HuH-7 (cell line): ENCODE data around the gene ZC3H4.
"Not testable (repeated sequence)": the region's sequence is repeated elsewhere in the genome, so short reads cannot be mapped to it uniquely, and the experiment has no call there.

Source experiments
- DNase-seq: peaks from one replicate; pipeline ENCODE4 v3.0.0; 2011; ENCODE audit warnings: low spot score

Gene ZC3H4

GRCh38 chr19:47084879-47085439 is 28.6 kb downstream of the ZC3H4 start:
- no peak for DNase-seq

DNA sequence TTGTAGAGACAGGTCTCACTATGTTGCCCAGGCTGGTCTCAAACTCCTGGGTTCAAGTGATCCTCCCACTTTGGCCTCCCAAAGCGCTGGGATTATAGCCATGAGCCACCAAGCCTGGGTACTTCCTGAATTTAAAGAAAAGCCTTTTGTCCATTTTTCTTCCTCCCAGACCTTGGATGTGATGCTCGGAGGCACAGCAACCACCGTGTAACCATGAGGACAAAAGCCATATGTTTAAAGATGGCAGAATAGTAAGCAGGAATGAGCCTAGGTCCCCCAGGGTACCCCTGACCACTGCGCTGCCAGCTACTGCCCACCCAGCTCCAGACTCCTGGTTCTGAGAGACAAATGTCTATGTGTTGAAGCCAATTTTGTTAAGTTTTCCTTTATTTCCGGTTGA is 31.1 kb downstream of the ZC3H4 start:
- no peak for DNase-seq

DNA sequence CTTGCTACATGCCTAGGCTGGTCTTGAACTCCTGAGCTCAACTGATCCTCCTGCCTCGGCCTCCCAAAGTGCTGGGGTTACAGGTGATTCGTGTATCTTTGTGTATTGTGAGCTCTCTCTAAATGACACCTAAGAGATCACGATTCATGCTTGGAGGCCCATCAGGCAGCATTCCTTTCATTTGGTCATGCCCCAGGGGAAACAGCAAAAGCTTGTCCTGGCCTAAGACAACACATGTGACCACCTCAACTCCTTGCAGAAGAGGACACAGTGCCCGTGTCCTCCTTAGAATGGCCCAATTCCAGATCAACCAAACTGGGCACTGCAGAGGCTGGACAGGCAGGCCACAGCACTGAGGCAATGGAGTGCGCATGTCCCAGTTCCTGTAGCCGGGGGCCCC is 32.5 kb downstream of the ZC3H4 start:
- no peak for DNase-seq

DNA sequence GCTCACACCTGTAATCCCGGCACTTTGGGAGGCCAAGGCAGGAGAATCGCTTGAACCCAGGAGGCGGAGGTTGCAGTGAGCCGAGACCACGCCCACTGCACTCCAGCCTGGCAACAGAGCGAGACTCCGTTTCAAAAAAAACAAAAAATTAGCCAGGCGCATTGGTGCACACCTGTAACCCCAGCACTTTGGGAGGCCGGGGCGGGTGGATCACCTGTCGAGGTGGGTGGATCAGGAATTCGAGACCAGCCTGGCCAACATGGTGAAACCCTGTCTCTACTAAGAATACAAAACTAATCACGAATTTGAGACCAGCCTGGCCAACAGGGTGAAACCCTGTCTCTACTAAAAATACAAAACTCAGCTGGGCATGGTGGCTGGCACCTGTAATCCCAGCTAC is 35.2 kb downstream of the ZC3H4 start:
- DNase-seq = not testable (repeated sequence)

DNA sequence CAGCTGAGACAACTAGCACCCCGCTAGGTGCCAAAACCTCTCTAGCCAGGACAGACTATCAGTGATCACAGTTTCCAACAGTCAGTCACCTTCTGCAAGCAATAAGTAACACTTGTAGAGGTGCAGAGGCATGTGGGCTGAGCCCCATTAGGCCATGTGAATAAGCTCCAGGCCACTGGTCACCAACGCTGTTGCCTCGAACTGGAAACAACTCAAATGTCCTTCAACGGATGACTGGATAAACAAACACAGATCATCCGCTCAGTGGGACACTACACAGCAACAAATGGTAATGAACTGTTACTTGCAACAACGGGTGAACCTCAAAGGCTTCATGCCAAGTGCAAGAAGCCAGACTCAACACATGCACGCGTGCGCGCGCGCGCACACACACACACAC is 37.6 kb downstream of the ZC3H4 start:
- no peak for DNase-seq

DNA sequence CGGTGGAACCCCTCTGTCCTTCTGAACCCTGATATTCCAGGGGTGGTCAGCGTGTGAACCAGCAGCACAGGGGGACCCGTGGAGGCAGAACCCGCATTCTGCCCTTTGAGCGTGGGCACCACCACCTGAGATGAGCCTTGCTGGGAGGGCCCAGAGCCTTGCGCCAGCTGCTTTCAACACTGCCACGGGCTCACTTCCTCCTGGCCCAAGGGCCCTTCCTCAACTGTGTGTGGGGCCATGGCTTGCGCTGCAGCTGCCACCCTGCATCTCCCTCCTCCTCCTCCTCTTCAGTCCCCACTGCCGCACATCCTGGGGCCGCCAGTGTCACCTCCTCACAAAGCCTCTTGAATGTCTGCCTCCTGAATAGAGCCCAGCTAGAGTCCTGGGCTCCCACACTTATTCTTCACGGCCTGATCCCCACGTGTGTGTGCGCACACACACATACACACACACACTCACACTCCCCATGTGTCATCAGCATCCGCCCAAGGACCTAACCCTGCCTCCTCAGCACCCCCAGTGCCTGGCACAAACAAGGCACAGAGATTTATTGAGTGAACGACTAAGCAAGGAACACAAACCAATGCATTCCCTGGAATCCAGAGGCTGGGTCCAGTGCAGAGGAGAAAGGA is 38.3 kb downstream of the ZC3H4 start:
- DNase-seq = no peak

DNA sequence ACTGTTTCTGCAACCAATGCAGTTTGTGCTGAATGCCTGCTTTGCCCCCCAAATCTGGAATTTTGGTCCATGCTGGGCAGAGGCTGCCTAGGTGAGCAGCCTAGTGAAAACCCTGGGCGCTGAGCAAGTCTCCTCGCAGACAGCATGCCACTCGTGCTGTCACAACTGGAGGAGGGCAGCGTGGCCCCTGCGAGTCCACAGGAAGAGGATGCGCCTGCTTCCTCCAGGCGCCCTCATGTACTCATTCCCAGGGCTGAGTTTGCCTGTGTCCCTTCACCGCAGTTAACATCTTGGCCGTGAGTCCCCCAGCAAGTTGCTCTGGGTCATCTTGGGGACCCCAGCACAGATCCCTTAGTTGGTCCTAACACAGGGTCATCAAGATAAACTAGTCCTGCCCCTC is 39.0 kb downstream of the ZC3H4 start:
- DNase-seq = no peak

- DNase-seq = no peak
Measured at GRCh38 chr19:47073574-47073973, 40.0 kb downstream of the ZC3H4 start.

- no peak for DNase-seq
Measured at GRCh38 chr19:47072323-47072722, 41.3 kb downstream of the ZC3H4 start.

DNA sequence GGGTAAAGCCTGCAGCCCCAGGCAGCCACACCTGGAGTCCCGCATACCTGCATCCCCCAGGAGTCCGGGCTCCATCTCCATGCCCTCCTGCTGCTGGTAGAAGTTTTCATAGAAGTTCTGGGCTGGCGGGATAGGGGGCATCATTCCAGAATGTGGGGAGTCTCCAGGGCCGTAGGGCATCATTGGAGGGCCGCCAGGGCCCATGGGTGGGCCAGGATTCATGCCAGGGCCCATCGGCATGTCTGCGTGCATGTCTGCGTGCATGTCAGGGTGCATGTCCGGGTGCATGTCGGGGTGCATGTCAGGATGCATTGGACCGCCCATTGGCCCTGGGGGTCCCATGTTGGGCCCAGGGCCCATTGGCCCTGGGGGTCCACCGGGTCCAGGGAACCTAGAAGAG is 41.8 kb downstream of the ZC3H4 start:
- DNase-seq = no peak

- no peak for DNase-seq
Measured at GRCh38 chr19:47070756-47071155, 42.8 kb downstream of the ZC3H4 start.

- DNase-seq = no peak
Measured at GRCh38 chr19:47069795-47070194, 43.8 kb downstream of the ZC3H4 start.

DNA sequence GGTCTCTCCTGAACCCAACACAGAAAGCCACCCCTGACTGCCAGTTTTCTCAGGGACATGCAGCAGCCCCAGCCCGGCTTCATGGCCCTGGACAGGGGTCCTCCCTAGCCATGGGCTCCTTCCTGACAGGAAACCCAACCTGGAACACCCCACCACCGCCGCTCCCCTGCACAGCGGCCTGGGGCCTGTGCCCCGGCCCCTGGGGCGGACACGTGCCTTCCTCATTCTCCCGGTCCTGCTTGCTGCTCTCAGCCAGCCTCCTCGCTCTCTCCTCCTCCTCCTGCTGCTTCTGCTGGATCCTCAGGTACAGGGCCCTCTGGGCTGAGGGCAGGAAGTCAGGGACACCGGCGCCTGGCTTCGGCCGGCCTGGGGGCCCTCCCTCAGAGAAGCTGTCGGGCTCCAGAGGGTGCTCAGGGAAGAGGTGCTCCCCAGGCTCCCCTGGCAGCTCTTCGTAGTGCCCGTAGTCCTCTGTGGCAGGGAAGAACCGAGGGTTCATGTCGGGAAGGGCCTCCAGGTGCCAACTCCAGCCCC is 44.6 kb downstream of the ZC3H4 start:
- DNase-seq = no peak

- no peak for DNase-seq
Measured at GRCh38 chr19:47068246-47068645, 45.3 kb downstream of the ZC3H4 start.

- no peak for DNase-seq
Measured at GRCh38 chr19:47067215-47067847, 46.2 kb downstream of the ZC3H4 start.

- no peak for DNase-seq
Measured at GRCh38 chr19:47066376-47067214, 47.0 kb downstream of the ZC3H4 start.

- no peak for DNase-seq
Measured at GRCh38 chr19:47065242-47065641, 48.3 kb downstream of the ZC3H4 start.

DNA sequence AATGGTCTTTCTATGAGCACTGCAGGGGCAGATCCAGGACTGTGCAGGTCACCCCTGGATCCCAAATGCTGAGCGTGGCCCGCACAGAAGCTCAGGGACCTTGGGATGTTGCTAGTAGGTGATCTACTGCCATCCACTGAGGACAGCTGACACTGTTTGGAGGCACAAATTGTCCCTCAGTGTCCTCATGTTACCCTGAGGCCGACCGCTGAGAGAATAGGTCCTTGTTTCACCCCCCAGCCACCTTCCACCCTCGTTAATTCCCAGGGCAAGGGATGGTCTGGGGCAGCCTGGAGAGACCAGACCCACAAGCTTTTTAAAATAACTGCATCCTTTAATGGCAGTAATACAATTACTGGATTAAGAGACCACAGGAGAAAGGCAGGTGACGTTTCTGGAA is 49.7 kb downstream of the ZC3H4 start:
- DNase-seq = no peak

DNA sequence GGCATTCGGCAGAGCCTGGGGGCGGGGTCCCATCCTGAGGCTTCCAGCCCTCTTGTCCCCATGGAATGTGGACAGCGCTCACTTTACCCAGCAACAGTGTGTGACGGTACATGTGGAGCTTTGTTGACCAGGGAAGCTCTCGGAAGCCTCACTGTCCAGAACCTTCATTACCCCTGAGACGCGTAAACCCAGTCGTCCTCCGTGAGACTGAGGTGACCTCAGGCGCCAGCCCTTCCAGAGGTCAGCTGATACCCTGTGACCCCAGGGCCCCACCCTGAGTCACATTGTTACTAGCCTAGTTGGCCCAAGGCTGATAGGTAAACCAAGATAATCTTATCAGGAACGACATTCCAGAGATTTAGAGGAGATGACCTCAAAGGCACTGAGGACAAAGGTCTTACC is 55.0 kb downstream of the ZC3H4 start:
- DNase-seq = peak; percentile 73

GRCh38 chr19:47057328-47057727 is 56.2 kb downstream of the ZC3H4 start:
- no peak for DNase-seq

- DNase-seq = no peak
Measured at GRCh38 chr19:47056411-47056810, 57.2 kb downstream of the ZC3H4 start.

DNA sequence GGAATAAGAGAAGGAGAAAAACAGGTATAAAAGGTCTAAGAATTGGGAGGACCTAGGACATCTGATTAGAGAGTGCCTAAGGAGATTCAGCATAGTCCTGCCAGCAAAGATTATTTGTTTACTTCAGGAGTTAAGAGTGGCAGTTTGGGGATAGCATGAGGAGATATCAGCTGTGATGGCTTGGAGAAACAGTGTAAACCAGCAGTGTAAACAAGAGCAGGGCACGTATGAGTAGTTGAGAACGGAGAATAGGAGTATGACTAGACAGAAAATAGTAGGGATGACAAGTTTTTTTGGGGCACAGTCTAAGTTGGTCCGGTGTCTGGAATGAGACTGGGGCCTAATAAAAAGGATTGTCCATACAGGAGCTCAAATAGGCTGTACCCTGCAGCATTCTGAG is 63.0 kb downstream of the ZC3H4 start:
- not testable (repeated sequence) for DNase-seq

GRCh38 chr19:47049307-47049700 is 64.3 kb downstream of the ZC3H4 start:
- no peak for DNase-seq
